ENCODE data around the gene MACC1. TPM values are rescaled to one million over a fixed set of nuclear protein-coding genes. Genes with fewer than 3 reads are reported as not detected.
"Not testable (repeated sequence)": the region's sequence is repeated elsewhere in the genome, so short reads cannot be mapped to it uniquely, and the experiment has no call there.

MACC1 gene
- total RNA-seq, 1 donor from 2014 or later: 12.0 TPM

DNA sequence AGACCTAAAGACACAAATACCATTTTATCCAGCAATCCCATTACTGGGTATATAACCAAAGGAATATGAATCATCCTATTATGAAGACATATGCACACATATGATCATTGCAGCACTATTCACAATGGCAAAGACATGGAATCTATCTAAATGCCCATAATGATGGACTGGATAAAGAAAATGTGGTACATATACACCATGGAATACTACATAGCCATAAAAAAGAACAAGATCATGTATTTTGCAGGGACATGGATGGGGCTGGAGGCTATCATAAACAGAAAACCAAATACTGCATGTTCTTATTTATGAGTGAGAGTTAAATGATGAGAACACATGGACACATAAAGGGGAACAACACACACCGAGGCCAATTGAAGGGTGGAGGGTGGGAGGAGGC, 3.8 kb downstream of the MACC1 start:
- peaks cover 15% of the 10 kb centered on the region for H3K4me1 Mint-ChIP-seq
- peaks cover 28% of the 10 kb centered on the region for H3K9me3 Mint-ChIP-seq
- DNase-seq (ENCODE audit: low spot score in 2 of 2, unreplicated experiment in 2 of 2): no peak
- H3K27me3 Mint-ChIP-seq (ENCODE audit: low read depth): no peaks in the 10 kb centered on the region
- no peak for TF ChIP-seq CTCF (IDR thresholded peaks at IDR 0.05; ENCODE audit: unreplicated experiment)
- no peak overlapping the region for H3K27ac Mint-ChIP-seq
- H3K36me3 Mint-ChIP-seq: peaks cover 1% of the 10 kb centered on the region
- no peak overlapping the region for H3K4me3 Mint-ChIP-seq

GRCh38 chr7:20211376-20211775, 5.8 kb downstream of the MACC1 start:
- Mint-ChIP-seq H3K27me3 (ENCODE audit: low read depth) (no peaks in the 10 kb centered on the region), H3K4me3 (no peak overlapping the region), H3K27ac (no peak overlapping the region), H3K36me3 (peaks cover 7% of the 10 kb centered on the region), H3K9me3 (peaks cover 40% of the 10 kb centered on the region), H3K4me1 (peaks cover under 1% of the 10 kb centered on the region)
- no peak for DNase-seq (ENCODE audit: low spot score in 2 of 2, unreplicated experiment in 2 of 2)
- TF ChIP-seq CTCF (IDR thresholded peaks at IDR 0.05; ENCODE audit: unreplicated experiment): no peak

GRCh38 chr7:20208651-20209307, 8.4 kb downstream of the MACC1 start:
- Mint-ChIP-seq H3K36me3 (peaks cover 13% of the 10 kb centered on the region), H3K4me1 (no peaks in the 10 kb centered on the region), H3K9me3 (peaks cover 45% of the 10 kb centered on the region), H3K4me3 (no peak overlapping the region), H3K27me3 (ENCODE audit: low read depth) (no peaks in the 10 kb centered on the region), H3K27ac (no peak overlapping the region)
- DNase-seq (ENCODE audit: low spot score in 2 of 2, unreplicated experiment in 2 of 2): no peak
- no peak for TF ChIP-seq CTCF (IDR thresholded peaks at IDR 0.05; ENCODE audit: unreplicated experiment)

DNA sequence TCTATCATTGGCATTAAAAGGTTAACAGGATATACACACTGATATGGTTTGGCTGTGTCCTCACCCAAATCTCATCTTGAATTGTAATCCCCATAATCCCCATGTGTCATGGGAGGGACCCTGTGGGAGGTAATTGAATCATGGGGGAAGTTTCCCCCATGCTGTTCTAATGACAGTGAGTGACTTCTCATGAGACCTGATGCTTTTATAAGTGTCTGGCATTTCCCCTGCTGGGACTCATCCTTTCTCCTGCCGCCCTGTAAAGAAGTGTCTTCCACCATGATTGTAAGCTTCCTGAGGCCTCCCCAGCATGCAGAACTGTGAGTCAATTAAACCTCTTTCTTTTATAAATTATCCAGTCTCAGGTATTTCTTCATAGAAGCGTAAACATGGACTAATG, 9.4 kb downstream of the MACC1 start:
- not testable (repeated sequence) for DNase-seq (ENCODE audit: low spot score in 2 of 2, unreplicated experiment in 2 of 2); H3K4me3 Mint-ChIP-seq; H3K27ac Mint-ChIP-seq; H3K4me1 Mint-ChIP-seq; H3K27me3 Mint-ChIP-seq (ENCODE audit: low read depth)
- peaks cover 13% of the 10 kb centered on the region for H3K36me3 Mint-ChIP-seq
- H3K9me3 Mint-ChIP-seq: peaks cover 38% of the 10 kb centered on the region

DNA sequence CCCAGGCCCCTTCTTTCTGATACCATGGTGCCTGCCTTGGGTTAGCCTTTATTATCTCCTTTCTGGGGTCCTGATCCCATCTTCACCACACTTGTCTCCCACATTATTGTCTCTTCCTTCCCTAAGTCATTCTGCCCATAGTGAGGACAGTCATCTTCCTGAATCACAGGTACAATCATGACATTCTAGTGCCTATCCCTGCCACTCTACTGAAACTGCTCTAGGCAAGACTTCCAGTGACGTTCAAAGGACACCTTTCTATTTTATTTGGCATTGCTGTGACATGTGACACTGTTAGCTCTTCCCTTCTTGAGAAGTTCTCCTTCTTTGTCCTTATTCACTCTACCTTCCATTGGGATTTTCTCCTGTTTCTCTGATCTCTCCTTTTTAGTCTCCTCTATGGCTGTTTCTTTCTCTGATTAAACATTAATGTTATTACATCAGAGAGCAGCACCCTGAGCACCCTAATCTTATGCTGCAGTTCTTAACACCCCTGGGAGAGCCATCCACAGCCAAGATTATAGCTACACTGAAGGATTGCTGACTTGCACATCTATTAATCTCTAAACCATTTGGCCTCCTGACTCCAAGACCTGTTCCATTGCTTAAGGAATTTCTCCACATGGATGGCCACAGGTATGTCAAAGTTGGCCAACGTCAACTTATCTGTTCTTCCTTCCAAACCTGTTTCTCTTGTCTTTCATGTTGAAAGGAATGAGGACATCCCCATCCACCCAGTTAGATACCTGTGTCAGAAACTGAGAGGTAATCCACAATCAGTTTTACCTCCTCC, 10.9 kb downstream of the MACC1 start:
- no peak for TF ChIP-seq CTCF (IDR thresholded peaks at IDR 0.05; ENCODE audit: unreplicated experiment)
- no peak for DNase-seq (ENCODE audit: low spot score in 2 of 2, unreplicated experiment in 2 of 2)
- Mint-ChIP-seq H3K4me1 (peaks cover 2% of the 10 kb centered on the region), H3K27ac (no peak overlapping the region), H3K4me3 (no peak overlapping the region), H3K36me3 (peaks cover 13% of the 10 kb centered on the region), H3K9me3 (peaks cover 38% of the 10 kb centered on the region), H3K27me3 (ENCODE audit: low read depth) (no peaks in the 10 kb centered on the region)

GRCh38 chr7:20203316-20203715, 13.9 kb downstream of the MACC1 start:
- Mint-ChIP-seq H3K9me3 (peaks cover 21% of the 10 kb centered on the region), H3K4me1 (peaks cover 17% of the 10 kb centered on the region), H3K4me3 (no peak overlapping the region), H3K27ac (no peak overlapping the region), H3K36me3 (peaks cover 11% of the 10 kb centered on the region), H3K27me3 (ENCODE audit: low read depth) (no peaks in the 10 kb centered on the region)
- no peak for DNase-seq (ENCODE audit: low spot score in 2 of 2, unreplicated experiment in 2 of 2)
- TF ChIP-seq CTCF (IDR thresholded peaks at IDR 0.05; ENCODE audit: unreplicated experiment): no peak
